HL-60 (cell line): Measurements from ENCODE around the gene ATL1.
A peak's percentile ranks its signal among the peaks of the same experiment; 100 is the strongest.

Experiments used
- DNase-seq, 2 experiments: peaks; one replicate each; pipeline ENCODE4 v3.0.0-alpha.2; 2010 to 2020; ENCODE audit warnings: low read depth in 1 of 2, low spot score in 1 of 2
- H3K27ac ChIP-seq: fragments of 250-450 bp; sonication (Bioruptor Pico); replicated peaks from 2 replicates; pipeline ENCODE4 v1.5.1; 2020; ENCODE audit warnings: mild to moderate bottlenecking, moderate library complexity
- H3K27me3 ChIP-seq: fragments of 250-450 bp; sonication (Bioruptor Pico); 2 replicates; pipeline ENCODE4 v1.5.1; 2021; ENCODE audit warnings: mild to moderate bottlenecking, moderate library complexity; ENCODE audit not compliant: insufficient read depth, poor library complexity, severe bottlenecking
- H3K4me3 ChIP-seq: replicated peaks from 2 replicates; pipeline ENCODE4 v1.5.1; 2011; ENCODE audit warnings: mild to moderate bottlenecking, control low read depth, low read length; ENCODE audit not compliant: insufficient read depth
- CTCF ChIP-seq: IDR thresholded peaks from one replicate; pipeline ENCODE4 v1.5.1; 2011; ENCODE audit warnings: low read length, control low read depth, inconsistent platforms; ENCODE audit not compliant: insufficient read depth
- GABPA ChIP-seq: IDR thresholded peaks from 2 replicates; pipeline ENCODE4 v1.6.1; 2012; ENCODE audit warnings: low read depth
- POLR2AphosphoS5 ChIP-seq: IDR thresholded peaks from 2 replicates; pipeline ENCODE4 v1.6.1; 2012; ENCODE audit warnings: low read depth
- REST ChIP-seq: IDR thresholded peaks from 2 replicates; pipeline ENCODE4 v1.6.1; 2012; ENCODE audit warnings: low read depth; ENCODE audit not compliant: insufficient replicate concordance
- SPI1 ChIP-seq: IDR thresholded peaks from 2 replicates; pipeline ENCODE4 v1.6.1; 2012; ENCODE audit warnings: low read depth, mild to moderate bottlenecking, borderline replicate concordance

ATL1 gene

DNA sequence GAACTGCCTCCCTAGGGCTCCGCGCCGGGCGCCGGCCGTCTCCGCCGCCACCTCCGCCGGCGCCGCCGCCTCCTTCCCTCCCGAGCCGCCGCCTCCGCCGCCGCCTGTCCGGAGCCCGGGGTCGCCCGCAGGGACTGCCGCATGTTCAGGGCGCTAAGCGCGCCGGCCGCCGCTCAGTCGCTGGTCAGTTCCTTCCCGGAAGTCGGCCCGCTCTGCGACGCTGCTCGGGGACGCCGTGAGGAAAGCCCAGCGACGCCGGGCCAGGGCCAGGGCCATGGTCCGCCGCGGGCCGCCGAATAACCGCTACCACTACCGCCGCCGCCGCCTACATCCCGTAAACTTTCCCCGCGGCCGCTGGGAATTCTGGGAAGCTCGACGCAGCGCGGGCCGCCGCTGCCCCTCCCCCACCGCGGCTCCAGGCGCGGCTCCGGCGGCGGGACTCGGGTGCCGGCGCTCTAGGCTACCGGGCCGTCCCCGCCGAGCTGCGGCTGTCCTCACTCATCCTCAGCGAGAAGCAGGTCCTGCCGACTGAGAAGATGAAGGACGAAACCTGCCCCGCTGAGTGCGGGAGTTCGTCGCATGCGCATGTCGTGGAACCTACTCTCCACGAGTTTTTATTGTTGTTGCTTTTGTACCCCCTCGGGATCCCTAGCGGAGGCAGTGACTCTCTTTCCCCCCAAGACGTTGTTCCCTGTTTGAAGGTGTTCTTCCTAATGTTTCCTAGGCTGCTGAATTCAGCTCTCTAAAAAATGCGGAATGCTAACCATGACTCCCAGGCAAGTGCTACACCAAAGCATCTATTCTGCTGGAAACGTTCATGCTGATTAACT lies 108.3 kb downstream of the ATL1 start, which contains the start of gene SAV1:
TSS of gene SAV1 (minus strand) at position 311 of the 830 bp plus-strand sequence. CDS start 339 bp downstream, outside the sequence.
- peak within 1 kb of the TSS; percentile 60 for H3K27ac ChIP-seq
- TF ChIP-seq POLR2AphosphoS5 (peak; percentile 91), SPI1 (no peak)
- DNase-seq = peak in 1 of 2 experiments; percentile 51

GRCh38 chr14:50668826-50669143 lies 108.8 kb downstream of the ATL1 start:
- DNase-seq = no peak
- H3K4me3 ChIP-seq = peak overlapping the region; percentile 80
- no peak overlapping the region for H3K27ac ChIP-seq
- no peaks in the 10 kb centered on the region for H3K27me3 ChIP-seq
- TF ChIP-seq REST (no peak), CTCF (no peak), POLR2AphosphoS5 (no peak), SPI1 (no peak), GABPA (no peak)

More for the DNA sequence above, 108.3 kb downstream of the ATL1 start, which contains the start of gene SAV1:
- Histone ChIP-seq H3K4me3 (peak within 1 kb of the TSS; percentile 80), H3K27me3 (no peaks in the 10 kb centered on the region)

GRCh38 chr14:50669441-50669986 lies 109.6 kb downstream of the ATL1 start:
- Histone ChIP-seq H3K27ac (no peak overlapping the region), H3K4me3 (no peak overlapping the region), H3K27me3 (no peaks in the 10 kb centered on the region)
- TF ChIP-seq CTCF (no peak), REST (no peak), SPI1 (no peak), POLR2AphosphoS5 (no peak), GABPA (no peak)
- no peak for DNase-seq

DNA sequence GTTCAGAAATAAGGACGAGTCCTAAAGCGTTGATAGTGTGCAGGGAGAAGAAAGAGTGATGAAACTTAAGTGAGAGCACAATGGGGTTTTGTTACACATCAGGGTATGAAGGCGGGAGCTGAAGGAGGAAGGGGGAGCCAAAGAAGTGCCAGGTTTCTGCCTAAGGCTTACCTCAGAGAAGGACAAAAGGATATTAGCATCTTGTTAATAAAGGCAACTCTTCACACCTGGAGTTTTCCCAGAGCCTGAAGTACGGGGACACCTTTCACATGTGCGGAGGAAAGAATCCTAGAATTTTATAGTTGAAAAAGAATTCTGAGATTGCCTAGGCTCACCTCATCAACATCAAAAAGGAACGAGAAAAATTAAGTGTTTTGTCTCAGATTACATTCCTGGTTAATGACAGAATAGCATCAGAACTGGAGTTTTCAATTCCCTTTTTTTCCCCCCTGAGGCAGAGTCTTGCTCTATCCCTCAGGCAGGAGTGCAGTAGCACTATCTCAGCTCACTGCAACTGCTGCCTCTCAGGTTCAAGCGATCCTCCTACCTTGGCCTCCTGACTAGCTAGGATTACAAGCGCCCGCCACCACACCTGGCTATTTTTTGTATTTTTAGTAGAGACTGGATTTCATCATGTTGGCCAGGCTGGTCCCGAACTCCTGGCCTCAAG lies 110.4 kb downstream of the ATL1 start:
- Histone ChIP-seq H3K27me3 (no peaks in the 10 kb centered on the region), H3K4me3 (no peak overlapping the region), H3K27ac (no peak overlapping the region)
- no peak for DNase-seq
- TF ChIP-seq SPI1 (no peak), GABPA (no peak), POLR2AphosphoS5 (no peak), REST (no peak), CTCF (no peak)
